ENCODE results near the gene ACKR3. TPM values are rescaled to one million over a fixed set of nuclear protein-coding genes. Genes with fewer than 3 reads are reported as not detected.

ACKR3 gene
- total RNA-seq, 1 donor = 18.8 TPM

DNA sequence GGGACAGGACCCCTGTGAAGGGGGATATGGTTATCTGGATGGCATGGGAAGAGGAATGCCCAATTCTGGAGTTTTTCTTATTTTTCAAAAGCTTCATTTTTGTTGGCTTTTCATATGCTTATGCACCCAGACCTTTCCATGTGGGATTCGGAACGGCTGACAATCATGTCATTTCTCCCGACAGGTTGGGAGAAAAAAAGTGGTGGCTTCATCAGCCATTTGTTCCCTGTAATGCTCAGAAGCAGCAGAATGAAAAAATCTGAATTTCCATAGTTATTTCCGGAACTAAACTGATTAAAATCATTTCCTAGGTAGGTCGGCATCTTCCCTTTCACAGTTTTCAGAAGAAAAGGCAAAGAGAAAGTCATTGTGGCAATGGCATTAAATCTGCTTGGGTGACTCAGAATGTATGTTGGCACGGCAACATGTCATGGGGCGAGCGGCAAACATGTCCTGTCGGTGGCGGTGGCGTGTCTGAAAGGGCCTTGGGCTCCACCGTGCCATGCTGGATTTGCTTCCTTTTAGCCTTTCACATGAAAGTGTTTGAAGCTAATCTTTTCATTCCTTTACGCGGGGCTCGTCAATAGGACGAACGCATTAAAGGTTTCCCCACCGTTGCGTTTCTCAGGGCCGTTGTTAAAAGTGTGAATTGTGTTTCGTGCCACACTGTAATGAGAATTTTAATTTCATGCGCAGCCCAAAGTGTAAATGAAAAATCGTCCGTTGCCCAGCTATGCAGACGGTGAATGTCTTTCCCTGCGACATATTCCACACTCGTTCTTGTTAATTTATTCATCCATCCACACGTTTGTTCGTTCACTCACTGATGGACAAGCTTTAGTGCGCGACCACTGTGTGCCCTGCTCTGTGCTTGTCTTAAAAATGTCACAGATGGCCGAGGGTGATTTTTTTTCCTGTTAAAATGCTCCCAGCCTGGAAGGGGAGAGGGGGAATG, 18.5 kb downstream of the ACKR3 start:
- Histone ChIP-seq H3K4me1 (ENCODE audit: insufficient read depth, low read length) (no peaks in the 10 kb centered on the region), H3K36me3 (ENCODE audit: insufficient read depth, low read length) (no peaks in the 10 kb centered on the region), H3K79me2 (ENCODE audit: insufficient read depth, low read length) (no peaks in the 10 kb centered on the region), H3K27me3 (ENCODE audit: insufficient read depth, low read length) (no peaks in the 10 kb centered on the region), H3K4me3 (ENCODE audit: insufficient read depth, low read length) (no peak overlapping the region), H4K20me1 (ENCODE audit: insufficient read depth, low read length) (no peaks in the 10 kb centered on the region), H2AFZ (ENCODE audit: low read length) (no peak overlapping the region), H3K27ac (ENCODE audit: low read depth, low read length) (no peak overlapping the region), H3K9me3 (ENCODE audit: low read depth, low read length) (no peaks in the 10 kb centered on the region), H3K4me2 (ENCODE audit: insufficient read depth, low read length) (no peak overlapping the region)
- no peak for DNase-seq (ENCODE audit: insufficient read length, low spot score, missing footprints)
- no peak for TF ChIP-seq CTCF (IDR thresholded peaks at IDR 0.05; ENCODE audit: extremely low read depth, low read depth, low read length)

- no peaks in the 10 kb centered on the region for H3K79me2 ChIP-seq (ENCODE audit: insufficient read depth, low read length)
- TF ChIP-seq CTCF (IDR thresholded peaks at IDR 0.05; ENCODE audit: extremely low read depth, low read depth, low read length) = no peak
- H3K36me3 ChIP-seq (ENCODE audit: insufficient read depth, low read length) = no peaks in the 10 kb centered on the region
- DNase-seq (ENCODE audit: insufficient read length, low spot score, missing footprints) = no peak
- no peaks in the 10 kb centered on the region for H3K27me3 ChIP-seq (ENCODE audit: insufficient read depth, low read length)
- H3K4me3 ChIP-seq (ENCODE audit: insufficient read depth, low read length) = no peak overlapping the region
- H3K27ac ChIP-seq (ENCODE audit: low read depth, low read length) = no peak overlapping the region
- no peaks in the 10 kb centered on the region for H3K4me1 ChIP-seq (ENCODE audit: insufficient read depth, low read length)
- H3K9me3 ChIP-seq (ENCODE audit: low read depth, low read length) = no peaks in the 10 kb centered on the region
- no peak overlapping the region for H2AFZ ChIP-seq (ENCODE audit: low read length)
- H4K20me1 ChIP-seq (ENCODE audit: insufficient read depth, low read length) = no peaks in the 10 kb centered on the region
- no peak overlapping the region for H3K4me2 ChIP-seq (ENCODE audit: insufficient read depth, low read length)
Observed at GRCh38 chr2:236588932-236589592, 19.4 kb downstream of the ACKR3 start.

DNA sequence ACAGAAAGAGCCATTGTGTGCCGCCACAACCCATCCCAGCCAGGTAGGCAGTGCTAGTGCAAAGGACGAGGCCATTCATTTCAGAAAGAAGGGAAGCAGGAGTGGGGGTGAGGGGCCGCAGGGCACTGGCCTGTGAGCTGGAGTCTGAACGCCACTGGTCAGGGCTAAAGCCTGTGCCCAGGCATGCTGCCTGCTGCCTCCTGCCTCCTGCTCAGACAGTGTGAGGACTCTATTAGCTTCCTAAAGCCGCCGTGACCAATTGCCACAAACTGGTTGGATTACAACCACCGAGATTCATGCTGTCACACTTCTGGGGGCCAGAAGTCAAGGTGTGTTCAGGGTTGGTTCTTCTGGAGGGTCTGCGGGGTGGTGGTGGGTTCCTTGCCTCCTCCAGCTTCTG, 21.2 kb downstream of the ACKR3 start:
- Histone ChIP-seq H3K27me3 (ENCODE audit: insufficient read depth, low read length) (no peaks in the 10 kb centered on the region), H4K20me1 (ENCODE audit: insufficient read depth, low read length) (no peaks in the 10 kb centered on the region), H2AFZ (ENCODE audit: low read length) (no peak overlapping the region), H3K9me3 (ENCODE audit: low read depth, low read length) (no peaks in the 10 kb centered on the region), H3K79me2 (ENCODE audit: insufficient read depth, low read length) (no peaks in the 10 kb centered on the region), H3K4me2 (ENCODE audit: insufficient read depth, low read length) (no peak overlapping the region), H3K4me1 (ENCODE audit: insufficient read depth, low read length) (no peaks in the 10 kb centered on the region), H3K36me3 (ENCODE audit: insufficient read depth, low read length) (no peaks in the 10 kb centered on the region), H3K4me3 (ENCODE audit: insufficient read depth, low read length) (no peak overlapping the region), H3K27ac (ENCODE audit: low read depth, low read length) (no peak overlapping the region)
- DNase-seq (ENCODE audit: insufficient read length, low spot score, missing footprints) = no peak
- TF ChIP-seq CTCF (IDR thresholded peaks at IDR 0.05; ENCODE audit: extremely low read depth, low read depth, low read length) = no peak

- no peaks in the 10 kb centered on the region for H3K9me3 ChIP-seq (ENCODE audit: low read depth, low read length)
- no peak overlapping the region for H3K27ac ChIP-seq (ENCODE audit: low read depth, low read length)
- no peak for TF ChIP-seq CTCF (IDR thresholded peaks at IDR 0.05; ENCODE audit: extremely low read depth, low read depth, low read length)
- no peaks in the 10 kb centered on the region for H3K4me1 ChIP-seq (ENCODE audit: insufficient read depth, low read length)
- no peaks in the 10 kb centered on the region for H3K36me3 ChIP-seq (ENCODE audit: insufficient read depth, low read length)
- no peaks in the 10 kb centered on the region for H4K20me1 ChIP-seq (ENCODE audit: insufficient read depth, low read length)
- no peak overlapping the region for H3K4me3 ChIP-seq (ENCODE audit: insufficient read depth, low read length)
- no peaks in the 10 kb centered on the region for H3K79me2 ChIP-seq (ENCODE audit: insufficient read depth, low read length)
- no peaks in the 10 kb centered on the region for H3K27me3 ChIP-seq (ENCODE audit: insufficient read depth, low read length)
- H3K4me2 ChIP-seq (ENCODE audit: insufficient read depth, low read length) = no peak overlapping the region
- DNase-seq (ENCODE audit: insufficient read length, low spot score, missing footprints) = no peak
- no peak overlapping the region for H2AFZ ChIP-seq (ENCODE audit: low read length)
Observed at GRCh38 chr2:236592821-236593220, 23.2 kb downstream of the ACKR3 start.
